ENCODE results near the gene ZNF407. TPM values are rescaled to one million over a fixed set of nuclear protein-coding genes. Genes with fewer than 3 reads are reported as not detected.

The ZNF407 gene
- total and polyA plus RNA-seq, 2 donors: 5.1 to 9.7 TPM

DNA sequence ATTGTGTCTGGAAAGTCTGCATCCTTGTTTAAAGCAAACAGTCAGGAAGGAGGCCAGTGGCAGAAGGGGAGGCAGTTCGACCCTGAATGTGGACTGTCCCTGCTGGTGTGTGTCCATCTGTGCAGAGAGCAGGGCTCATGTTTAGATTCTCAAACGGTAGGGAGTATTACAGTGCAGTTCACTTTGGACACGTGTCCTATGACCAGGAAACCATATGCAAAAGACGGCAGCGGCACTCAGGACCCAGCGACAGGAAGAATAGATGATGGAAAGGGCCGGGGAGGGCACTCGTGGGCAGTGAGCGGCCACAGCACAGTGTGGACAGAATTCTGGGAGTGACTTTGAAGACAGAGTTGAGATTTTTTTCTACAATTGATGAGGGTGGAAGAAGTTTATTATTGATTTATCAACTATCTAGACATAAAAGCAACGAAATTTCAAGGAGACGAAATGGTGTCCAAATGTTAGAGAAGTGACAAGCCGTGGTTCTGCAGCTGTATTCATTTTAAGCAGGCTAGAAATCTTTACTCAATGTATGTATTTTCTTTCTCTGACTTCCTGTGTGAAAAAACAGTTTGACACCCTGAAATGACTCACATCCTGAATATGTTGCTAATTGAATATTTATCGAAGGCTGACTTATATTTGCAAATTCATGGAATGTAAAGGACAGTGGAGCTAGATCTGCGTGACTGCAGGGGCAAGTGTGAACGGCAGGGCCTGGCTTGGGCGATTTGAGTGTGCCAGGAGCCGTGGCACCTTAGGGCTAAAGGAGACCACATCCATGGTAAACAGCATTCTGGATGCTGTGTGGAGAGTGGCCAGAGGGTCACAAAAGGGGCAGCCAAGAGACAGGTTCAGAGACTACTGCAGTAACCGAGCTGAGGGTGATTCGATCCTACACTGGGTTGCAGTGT lies 397.1 kb downstream of the ZNF407 start:
- Histone ChIP-seq H3K27ac (ENCODE audit: low read depth in 1 of 2, low read length in 1 of 2) (peak overlapping the region; percentile 28 to 78), H3K4me3 (ENCODE audit: low read length in 2 of 2) (no peak overlapping the region), H3K27me3 (ENCODE audit: control insufficient read depth in 2 of 2, insufficient read depth in 1 of 2, low read length in 1 of 2) (no peaks in the 10 kb centered on the region), H3K36me3 (ENCODE audit: control insufficient read depth in 2 of 2, insufficient read depth in 2 of 2, low read length in 1 of 2) (no peaks in the 10 kb centered on the region), H3K4me1 (ENCODE audit: control insufficient read depth in 2 of 2, insufficient read depth in 2 of 2, low read length in 2 of 2) (peaks cover 12 to 15% of the 10 kb centered on the region in 2 donors), H3K9me3 (ENCODE audit: control insufficient read depth in 2 of 2, insufficient read depth in 1 of 2, low read length in 1 of 2) (no peaks in the 10 kb centered on the region)
- peak in 2 of 9 donors; percentile 3 to 33 for DNase-seq (ENCODE audit: low read depth in 6 of 9, low spot score in 9 of 9)
- 91% methylated on average over 19 of the region's 19 CpGs for WGBS

DNA sequence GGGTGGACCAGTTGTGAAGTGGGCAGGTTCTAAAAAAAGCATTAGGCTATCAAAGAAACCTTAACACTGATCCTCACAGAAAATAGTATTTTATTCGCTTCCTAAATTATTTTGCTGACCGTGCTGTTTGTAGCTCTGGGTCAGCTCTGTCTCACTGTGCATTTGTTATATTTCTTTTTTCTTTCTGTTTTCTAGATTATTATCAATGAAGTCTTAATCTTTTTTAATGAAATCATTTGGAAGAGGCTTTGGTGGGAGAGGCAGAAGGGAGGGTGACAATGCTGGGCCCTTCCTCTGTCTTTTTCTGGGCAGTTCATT lies 397.7 kb downstream of the ZNF407 start:
- no peak overlapping the region for H3K27ac ChIP-seq (ENCODE audit: low read depth in 1 of 2, low read length in 1 of 2)

DNA sequence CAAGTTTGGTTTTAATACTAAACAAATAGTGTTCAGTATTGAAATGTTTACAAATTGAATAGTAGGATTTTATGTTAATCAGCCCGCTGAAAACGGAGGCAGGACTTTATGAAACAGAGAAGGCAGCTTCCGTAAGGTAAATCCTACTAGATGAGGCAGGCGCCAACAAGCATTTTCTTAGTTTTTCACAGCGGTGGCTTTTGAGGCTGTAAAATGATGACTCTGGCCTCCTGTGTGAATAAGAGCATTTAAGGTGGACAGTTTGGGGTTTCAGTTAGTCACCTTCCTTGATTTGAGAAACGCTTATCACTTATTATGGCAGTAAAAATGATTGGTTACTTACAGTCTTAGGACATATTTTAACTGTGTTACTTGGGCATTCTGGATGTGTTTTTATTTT lies 398.4 kb downstream of the ZNF407 start:
- H3K4me3 ChIP-seq (ENCODE audit: low read length in 2 of 2): no peak overlapping the region
- H3K27ac ChIP-seq (ENCODE audit: low read depth in 1 of 2, low read length in 1 of 2): no peak overlapping the region

More for the DNA sequence above, 397.7 kb downstream of the ZNF407 start:
- Histone ChIP-seq H3K4me3 (ENCODE audit: low read length in 2 of 2) (no peak overlapping the region), H3K4me1 (ENCODE audit: control insufficient read depth in 2 of 2, insufficient read depth in 2 of 2, low read length in 2 of 2) (peaks cover 12 to 15% of the 10 kb centered on the region in 2 donors), H3K9me3 (ENCODE audit: control insufficient read depth in 2 of 2, insufficient read depth in 1 of 2, low read length in 1 of 2) (no peaks in the 10 kb centered on the region), H3K36me3 (ENCODE audit: control insufficient read depth in 2 of 2, insufficient read depth in 2 of 2, low read length in 1 of 2) (no peaks in the 10 kb centered on the region), H3K27me3 (ENCODE audit: control insufficient read depth in 2 of 2, insufficient read depth in 1 of 2, low read length in 1 of 2) (no peaks in the 10 kb centered on the region)
- 97% methylated on average over 2 of the region's 2 CpGs for WGBS
- no peak for DNase-seq (ENCODE audit: low read depth in 6 of 9, low spot score in 9 of 9)

DNA sequence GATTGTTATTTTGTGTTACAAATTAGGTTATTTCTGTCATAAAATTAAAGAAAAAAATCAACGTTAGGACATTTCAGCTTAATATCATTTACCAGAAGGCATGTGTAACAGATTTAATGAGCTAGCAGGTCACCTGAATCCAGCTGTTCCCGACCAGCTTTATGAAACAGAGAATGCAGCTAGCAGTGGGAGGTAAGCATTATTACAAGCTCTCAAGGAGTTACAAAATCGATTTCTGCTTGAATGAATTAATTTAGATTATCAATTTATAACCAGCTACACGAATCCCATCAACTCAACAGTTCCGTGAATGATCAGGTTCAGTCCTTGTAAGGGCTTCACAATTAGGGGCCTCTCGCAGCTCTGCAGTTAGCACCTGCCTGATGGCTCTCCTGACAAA lies 399.3 kb downstream of the ZNF407 start:
- no peaks in the 10 kb centered on the region for H3K36me3 ChIP-seq (ENCODE audit: control insufficient read depth in 2 of 2, insufficient read depth in 2 of 2, low read length in 1 of 2)
- WGBS: 98% methylated on average over 6 of the region's 6 CpGs
- H3K4me3 ChIP-seq (ENCODE audit: low read length in 2 of 2): no peak overlapping the region
- no peaks in the 10 kb centered on the region for H3K27me3 ChIP-seq (ENCODE audit: control insufficient read depth in 2 of 2, insufficient read depth in 1 of 2, low read length in 1 of 2)
- no peak overlapping the region for H3K27ac ChIP-seq (ENCODE audit: low read depth in 1 of 2, low read length in 1 of 2)
- no peaks in the 10 kb centered on the region for H3K9me3 ChIP-seq (ENCODE audit: control insufficient read depth in 2 of 2, insufficient read depth in 1 of 2, low read length in 1 of 2)
- peaks cover 4 to 9% of the 10 kb centered on the region in 2 donors for H3K4me1 ChIP-seq (ENCODE audit: control insufficient read depth in 2 of 2, insufficient read depth in 2 of 2, low read length in 2 of 2)
- DNase-seq (ENCODE audit: low read depth in 6 of 9, low spot score in 9 of 9): no peak

More for the DNA sequence above, 398.4 kb downstream of the ZNF407 start:
- H3K36me3 ChIP-seq (ENCODE audit: control insufficient read depth in 2 of 2, insufficient read depth in 2 of 2, low read length in 1 of 2): no peaks in the 10 kb centered on the region
- peaks cover 9% of the 10 kb centered on the region in 2 donors for H3K4me1 ChIP-seq (ENCODE audit: control insufficient read depth in 2 of 2, insufficient read depth in 2 of 2, low read length in 2 of 2)
- DNase-seq (ENCODE audit: low read depth in 6 of 9, low spot score in 9 of 9): no peak
- whole genome bisulfite sequencing: 93% methylated on average over 6 of the region's 6 CpGs
- no peaks in the 10 kb centered on the region for H3K27me3 ChIP-seq (ENCODE audit: control insufficient read depth in 2 of 2, insufficient read depth in 1 of 2, low read length in 1 of 2)
- H3K9me3 ChIP-seq (ENCODE audit: control insufficient read depth in 2 of 2, insufficient read depth in 1 of 2, low read length in 1 of 2): no peaks in the 10 kb centered on the region

DNA sequence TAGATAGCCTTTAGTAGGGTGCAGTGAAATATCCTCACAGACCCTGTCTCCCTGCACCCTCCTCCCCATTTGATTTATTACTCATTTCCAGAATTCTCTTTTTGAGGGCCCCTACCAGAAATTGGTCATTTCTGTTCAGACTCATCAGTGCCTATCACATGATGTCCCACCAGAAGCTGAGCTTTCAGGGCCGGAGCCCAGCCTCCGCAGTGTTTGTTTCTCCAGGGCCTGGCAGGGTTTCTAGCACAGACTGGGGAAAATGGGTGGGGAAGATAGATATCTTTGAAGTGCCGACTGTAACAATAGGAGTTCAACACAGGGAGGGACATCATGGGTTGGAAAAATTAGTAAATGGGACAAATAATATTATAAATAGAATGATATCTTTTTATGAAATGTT lies 403.2 kb downstream of the ZNF407 start:
- H3K27me3 ChIP-seq (ENCODE audit: control insufficient read depth in 2 of 2, insufficient read depth in 1 of 2, low read length in 1 of 2): no peaks in the 10 kb centered on the region
- DNase-seq (ENCODE audit: low read depth in 6 of 9, low spot score in 9 of 9): no peak
- 98% methylated on average over 3 of the region's 3 CpGs for WGBS
- no peak overlapping the region for H3K4me3 ChIP-seq (ENCODE audit: low read length in 2 of 2)
- no peaks in the 10 kb centered on the region for H3K4me1 ChIP-seq (ENCODE audit: control insufficient read depth in 2 of 2, insufficient read depth in 2 of 2, low read length in 2 of 2)
- H3K9me3 ChIP-seq (ENCODE audit: control insufficient read depth in 2 of 2, insufficient read depth in 1 of 2, low read length in 1 of 2): no peaks in the 10 kb centered on the region
- no peak overlapping the region for H3K27ac ChIP-seq (ENCODE audit: low read depth in 1 of 2, low read length in 1 of 2)
- H3K36me3 ChIP-seq (ENCODE audit: control insufficient read depth in 2 of 2, insufficient read depth in 2 of 2, low read length in 1 of 2): no peaks in the 10 kb centered on the region

DNA sequence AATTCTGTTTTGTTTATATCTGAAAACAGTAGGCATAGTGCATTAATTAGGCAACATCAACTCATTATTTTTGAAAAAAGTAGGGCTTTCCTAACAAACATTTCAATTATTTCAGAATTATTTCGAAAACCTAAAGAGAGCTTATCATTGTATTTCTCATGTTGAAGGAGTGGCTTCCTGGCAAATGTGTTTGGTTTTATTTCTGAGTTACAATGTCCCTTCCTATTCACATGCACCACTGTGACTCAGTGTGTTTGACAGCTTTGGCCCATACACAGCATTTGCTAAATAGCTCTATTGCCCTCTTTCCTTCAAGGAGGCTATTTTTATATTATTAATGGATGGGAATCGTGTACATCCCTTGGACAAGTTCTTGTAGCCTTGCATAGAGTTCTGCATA lies 405.4 kb downstream of the ZNF407 start:
- H3K4me1 ChIP-seq (ENCODE audit: control insufficient read depth in 2 of 2, insufficient read depth in 2 of 2, low read length in 2 of 2): no peaks in the 10 kb centered on the region
- WGBS: 97% methylated on average over 2 of the region's 2 CpGs
- no peak overlapping the region for H3K4me3 ChIP-seq (ENCODE audit: low read length in 2 of 2)
- H3K9me3 ChIP-seq (ENCODE audit: control insufficient read depth in 2 of 2, insufficient read depth in 1 of 2, low read length in 1 of 2): no peaks in the 10 kb centered on the region
- DNase-seq (ENCODE audit: low read depth in 6 of 9, low spot score in 9 of 9): no peak
- H3K27ac ChIP-seq (ENCODE audit: low read depth in 1 of 2, low read length in 1 of 2): no peak overlapping the region
- H3K27me3 ChIP-seq (ENCODE audit: control insufficient read depth in 2 of 2, insufficient read depth in 1 of 2, low read length in 1 of 2): no peaks in the 10 kb centered on the region
- H3K36me3 ChIP-seq (ENCODE audit: control insufficient read depth in 2 of 2, insufficient read depth in 2 of 2, low read length in 1 of 2): no peaks in the 10 kb centered on the region

DNA sequence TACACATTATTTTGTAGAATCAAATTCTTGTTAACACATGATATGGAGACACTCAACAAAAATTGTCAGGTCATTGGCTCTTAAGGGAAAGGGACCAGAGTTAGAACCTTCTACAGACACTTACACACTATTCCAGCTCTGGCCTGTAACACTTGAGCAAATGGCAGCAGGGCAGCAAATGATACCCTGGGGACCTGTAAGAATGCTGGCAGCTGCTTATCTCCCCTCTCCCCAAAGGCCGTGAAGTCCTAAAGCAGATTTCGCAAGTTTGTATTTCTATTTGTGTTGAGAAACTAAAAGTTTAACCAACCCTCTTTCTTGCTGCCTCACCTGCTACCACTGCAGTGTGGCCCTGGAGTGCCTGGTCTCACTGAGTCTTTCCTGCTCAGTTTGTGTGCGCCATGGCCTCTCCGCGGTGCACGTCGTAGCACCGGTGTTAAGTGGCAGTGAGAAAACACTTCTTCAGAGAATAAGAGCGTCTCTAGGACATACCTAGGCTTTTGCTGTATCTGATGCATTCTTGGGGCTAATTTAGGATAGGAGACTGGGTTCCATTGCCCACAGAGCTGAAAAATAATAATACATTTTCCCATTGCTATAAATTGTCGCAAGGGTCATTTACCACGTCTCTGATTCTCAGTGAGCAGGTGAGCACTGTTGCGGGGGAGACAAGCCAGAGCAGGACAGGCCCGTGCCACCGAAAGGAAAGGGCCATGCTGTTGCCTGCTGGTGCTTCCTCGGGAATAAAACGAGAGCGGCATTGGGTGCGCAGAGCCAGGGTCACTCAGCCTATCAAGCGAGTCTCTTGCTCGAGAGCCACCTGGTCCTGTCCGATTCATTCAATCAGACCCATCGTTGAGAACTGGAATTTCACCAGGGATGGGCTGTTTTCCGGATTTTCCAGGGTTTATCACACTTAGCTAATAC lies 406.4 kb downstream of the ZNF407 start:
- DNase-seq (ENCODE audit: low read depth in 6 of 9, low spot score in 9 of 9): no peak
- WGBS: 98% methylated on average over 23 of the region's 23 CpGs
- Histone ChIP-seq H3K4me3 (ENCODE audit: low read length in 2 of 2) (no peak overlapping the region), H3K4me1 (ENCODE audit: control insufficient read depth in 2 of 2, insufficient read depth in 2 of 2, low read length in 2 of 2) (no peaks in the 10 kb centered on the region), H3K27ac (ENCODE audit: low read depth in 1 of 2, low read length in 1 of 2) (no peak overlapping the region), H3K27me3 (ENCODE audit: control insufficient read depth in 2 of 2, insufficient read depth in 1 of 2, low read length in 1 of 2) (no peaks in the 10 kb centered on the region), H3K36me3 (ENCODE audit: control insufficient read depth in 2 of 2, insufficient read depth in 2 of 2, low read length in 1 of 2) (no peaks in the 10 kb centered on the region), H3K9me3 (ENCODE audit: control insufficient read depth in 2 of 2, insufficient read depth in 1 of 2, low read length in 1 of 2) (no peaks in the 10 kb centered on the region)

DNA sequence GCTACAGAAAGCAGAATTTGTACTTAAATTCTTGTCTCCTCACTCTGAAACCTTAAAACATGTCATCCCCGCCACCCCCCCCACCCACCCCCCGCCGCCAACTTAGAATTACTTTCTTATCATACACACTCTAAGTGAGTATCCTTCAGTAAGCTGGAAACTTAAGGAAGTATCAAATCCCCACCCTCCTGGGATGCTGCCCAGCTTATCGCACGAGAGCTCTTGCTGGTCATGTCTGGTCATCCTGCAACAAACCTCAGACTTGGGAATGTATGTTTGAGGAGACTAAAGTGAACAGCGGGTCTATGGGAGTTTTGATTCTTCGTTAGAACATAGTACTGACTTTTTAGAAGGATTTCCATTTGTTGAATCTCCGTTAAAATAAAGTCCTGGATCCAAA lies 408.0 kb downstream of the ZNF407 start:
- Histone ChIP-seq H3K36me3 (ENCODE audit: control insufficient read depth in 2 of 2, insufficient read depth in 2 of 2, low read length in 1 of 2) (no peaks in the 10 kb centered on the region), H3K27ac (ENCODE audit: low read depth in 1 of 2, low read length in 1 of 2) (no peak overlapping the region), H3K27me3 (ENCODE audit: control insufficient read depth in 2 of 2, insufficient read depth in 1 of 2, low read length in 1 of 2) (no peaks in the 10 kb centered on the region), H3K9me3 (ENCODE audit: control insufficient read depth in 2 of 2, insufficient read depth in 1 of 2, low read length in 1 of 2) (no peaks in the 10 kb centered on the region), H3K4me3 (ENCODE audit: low read length in 2 of 2) (no peak overlapping the region), H3K4me1 (ENCODE audit: control insufficient read depth in 2 of 2, insufficient read depth in 2 of 2, low read length in 2 of 2) (no peaks in the 10 kb centered on the region)
- 95% methylated on average over 8 of the region's 8 CpGs for WGBS
- no peak for DNase-seq (ENCODE audit: low read depth in 6 of 9, low spot score in 9 of 9)

DNA sequence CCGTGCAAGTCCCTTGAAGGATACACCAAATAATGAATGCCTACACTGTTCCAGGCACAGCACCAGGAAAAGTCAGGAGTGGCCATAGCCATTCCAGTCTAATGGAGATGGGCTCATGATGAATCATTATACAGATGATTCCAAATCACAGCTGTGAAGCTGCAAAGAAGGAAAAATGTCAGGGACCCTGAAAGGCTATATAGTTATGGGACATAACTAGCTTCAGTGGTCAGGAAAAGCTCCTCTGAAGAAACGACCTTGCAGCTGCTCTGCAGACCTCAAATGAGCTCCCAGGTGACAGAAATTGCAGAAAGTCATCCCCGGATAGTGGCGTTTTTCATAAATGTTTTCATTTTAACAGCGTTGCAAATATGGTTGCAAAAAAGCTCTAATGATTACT lies 410.5 kb downstream of the ZNF407 start:
- Histone ChIP-seq H3K27me3 (ENCODE audit: control insufficient read depth in 2 of 2, insufficient read depth in 1 of 2, low read length in 1 of 2) (no peaks in the 10 kb centered on the region), H3K36me3 (ENCODE audit: control insufficient read depth in 2 of 2, insufficient read depth in 2 of 2, low read length in 1 of 2) (no peaks in the 10 kb centered on the region), H3K9me3 (ENCODE audit: control insufficient read depth in 2 of 2, insufficient read depth in 1 of 2, low read length in 1 of 2) (no peaks in the 10 kb centered on the region), H3K4me3 (ENCODE audit: low read length in 2 of 2) (no peak overlapping the region), H3K4me1 (ENCODE audit: control insufficient read depth in 2 of 2, insufficient read depth in 2 of 2, low read length in 2 of 2) (no peaks in the 10 kb centered on the region), H3K27ac (ENCODE audit: low read depth in 1 of 2, low read length in 1 of 2) (no peak overlapping the region)
- DNase-seq (ENCODE audit: low read depth in 6 of 9, low spot score in 9 of 9): no peak
- 94% methylated on average over 5 of the region's 5 CpGs for WGBS

Data from thymus (tissue), 11 donors.